ENCODE measurements around the gene ZNF784. TPM values are rescaled to one million over a fixed set of nuclear protein-coding genes. Genes with fewer than 3 reads are reported as not detected.
"Not testable (repeated sequence)": the region's sequence is repeated elsewhere in the genome, so short reads cannot be mapped to it uniquely, and the experiment has no call there.

Gene ZNF784
- total RNA-seq, 1 donor = 15.1 TPM

DNA sequence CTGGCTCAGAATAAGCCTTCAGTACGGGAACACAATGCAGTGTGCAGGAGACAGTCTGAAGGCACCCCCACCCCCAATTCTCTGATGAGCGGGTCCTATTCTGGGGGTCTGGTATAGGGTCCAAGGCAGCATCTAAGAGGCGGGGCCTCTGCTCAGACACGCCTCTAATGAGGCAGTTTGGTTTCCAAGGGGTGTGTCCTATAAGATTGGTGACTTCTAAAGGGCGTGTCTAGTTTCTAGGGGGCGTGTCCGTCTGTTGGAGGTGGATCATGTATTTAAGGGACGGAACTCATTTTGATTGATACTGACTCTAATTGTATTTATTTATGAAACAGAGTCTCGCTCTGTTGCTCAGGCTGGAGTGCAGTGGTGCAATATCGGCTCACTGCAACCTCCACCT lies 33.7 kb downstream of the ZNF784 start:
- DNase-seq (ENCODE audit: low read depth in 2 of 3, low spot score in 2 of 3) = peak in 1 of 3 donors; percentile 38

- no peak for DNase-seq (ENCODE audit: low read depth in 2 of 3, low spot score in 2 of 3)
These were observed 34.3 kb downstream of the ZNF784 start for GRCh38 chr19:55590109-55590508.

DNA sequence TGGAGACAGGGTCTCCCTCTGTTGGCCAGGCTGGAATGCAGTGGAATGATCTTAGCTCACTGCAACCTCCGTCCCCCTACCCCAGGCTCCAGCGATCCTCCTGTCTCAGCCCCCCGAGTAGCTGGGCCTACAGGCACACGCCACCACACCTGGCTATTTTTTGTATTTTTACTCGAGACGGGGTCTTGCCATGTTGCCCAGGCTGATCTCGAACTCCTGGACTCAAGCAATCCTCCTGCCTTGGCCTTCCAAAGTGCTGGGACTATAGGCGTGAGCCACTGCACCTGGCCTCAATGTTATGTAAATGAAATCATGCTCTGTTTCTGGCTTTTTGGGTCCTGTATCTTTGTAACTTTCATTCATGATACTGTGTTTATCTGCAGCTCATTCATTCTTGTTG lies 35.6 kb downstream of the ZNF784 start:
- no peak for DNase-seq (ENCODE audit: low read depth in 2 of 3, low spot score in 2 of 3)

GRCh38 chr19:55586976-55587668 lies 37.2 kb downstream of the ZNF784 start:
- DNase-seq (ENCODE audit: low read depth in 2 of 3, low spot score in 2 of 3) = peak; percentile 81 to 96 (median 95)

DNA sequence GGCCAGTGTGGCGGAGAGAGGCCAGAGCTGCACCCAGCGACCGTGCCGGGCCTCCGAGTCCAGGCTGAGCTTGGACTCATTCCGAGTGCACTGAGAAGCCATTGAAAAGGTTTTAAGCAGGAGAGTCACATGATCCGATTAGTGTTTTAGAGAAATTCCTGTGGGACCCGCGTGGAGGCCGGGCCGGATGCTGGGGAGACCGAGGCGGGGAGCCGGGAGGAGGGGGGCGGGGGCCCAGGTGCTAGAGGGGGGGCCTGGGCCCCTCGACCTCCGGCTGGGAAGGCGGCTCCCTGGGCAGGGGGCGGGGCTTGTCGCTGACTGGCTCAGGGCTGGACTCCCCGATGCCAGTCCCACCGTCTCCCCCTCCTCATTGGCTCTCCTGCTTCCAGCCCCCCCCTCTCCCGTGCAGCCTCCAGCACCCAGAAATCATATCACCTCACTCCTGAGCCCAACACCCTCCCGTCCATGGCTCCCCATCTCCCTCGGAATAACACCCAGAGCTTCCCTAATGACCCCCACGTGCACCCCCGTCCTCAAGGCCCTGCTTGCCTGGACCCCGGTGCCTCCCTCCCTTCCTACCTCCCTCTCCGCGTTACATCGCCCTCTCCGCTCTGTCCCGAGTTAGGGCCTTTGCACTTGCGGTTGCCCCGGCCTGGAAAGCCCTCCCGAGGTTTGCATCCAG lies 38.6 kb downstream of the ZNF784 start:
- peak in 2 of 3 donors; percentile 67 to 71 for DNase-seq (ENCODE audit: low read depth in 2 of 3, low spot score in 2 of 3)

DNA sequence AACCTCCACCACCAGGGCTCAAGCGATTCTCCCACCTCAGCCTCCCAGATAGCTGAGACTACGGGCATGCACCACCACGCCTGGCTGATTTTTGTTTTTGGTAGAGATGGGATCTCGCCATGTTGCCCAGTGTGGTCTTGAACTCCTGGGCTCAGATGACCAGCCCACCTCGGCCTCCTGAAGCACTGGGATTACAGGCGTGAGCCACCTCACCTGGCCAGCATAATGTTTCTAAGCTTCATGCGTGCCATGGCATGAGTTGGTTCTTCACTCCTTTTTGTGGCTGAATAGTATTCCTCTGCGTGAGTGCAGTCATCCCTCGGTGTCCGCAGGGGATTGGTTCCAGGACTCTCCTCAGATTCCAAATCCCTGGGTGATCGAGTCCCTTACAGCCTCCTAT lies 39.5 kb downstream of the ZNF784 start:
- DNase-seq (ENCODE audit: low read depth in 2 of 3, low spot score in 2 of 3) = no peak

DNA sequence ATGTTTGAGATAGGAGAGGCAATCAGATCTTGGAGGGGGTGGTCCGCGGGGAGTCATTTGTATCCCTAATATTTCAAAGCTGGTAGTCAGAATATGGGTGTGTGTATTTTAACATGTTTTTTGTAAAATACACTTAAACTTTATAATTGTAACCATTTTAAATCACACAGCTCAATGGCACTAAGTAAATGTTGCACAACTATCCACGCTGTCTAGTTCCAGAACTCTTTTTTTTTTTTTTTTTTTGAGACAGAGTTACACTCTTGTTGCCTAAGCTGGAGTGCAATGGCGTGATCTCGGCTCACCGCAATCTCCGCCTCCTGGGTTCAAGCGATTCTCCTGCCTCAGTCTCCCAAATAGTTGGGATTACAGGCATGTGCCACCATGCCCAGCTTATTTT lies 40.5 kb downstream of the ZNF784 start:
- DNase-seq (ENCODE audit: low read depth in 2 of 3, low spot score in 2 of 3) = not testable (repeated sequence)

DNA sequence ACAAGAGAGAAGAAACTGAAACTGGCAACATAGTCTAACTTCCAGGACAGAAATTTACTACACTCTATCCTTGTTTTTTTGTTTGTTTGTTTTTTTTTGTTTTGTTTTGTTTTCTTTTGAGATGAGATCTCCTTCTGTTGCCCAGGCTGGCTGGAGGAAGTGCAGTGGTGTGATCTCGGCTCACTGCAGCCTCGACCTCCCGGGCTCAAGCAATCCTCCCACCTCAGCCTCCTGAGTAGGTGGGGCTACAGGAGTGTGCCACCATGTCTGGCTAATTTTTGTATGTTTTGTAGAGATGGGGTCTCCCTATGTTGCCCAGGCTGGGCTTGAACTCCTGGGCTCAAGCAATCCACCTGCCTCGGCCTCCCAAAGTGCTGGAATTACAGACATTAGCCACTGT lies 42.1 kb downstream of the ZNF784 start:
- DNase-seq (ENCODE audit: low read depth in 2 of 3, low spot score in 2 of 3) = not testable (repeated sequence)

GRCh38 chr19:55581823-55582223 lies 42.5 kb downstream of the ZNF784 start:
- no peak for DNase-seq (ENCODE audit: low read depth in 2 of 3, low spot score in 2 of 3)

DNA sequence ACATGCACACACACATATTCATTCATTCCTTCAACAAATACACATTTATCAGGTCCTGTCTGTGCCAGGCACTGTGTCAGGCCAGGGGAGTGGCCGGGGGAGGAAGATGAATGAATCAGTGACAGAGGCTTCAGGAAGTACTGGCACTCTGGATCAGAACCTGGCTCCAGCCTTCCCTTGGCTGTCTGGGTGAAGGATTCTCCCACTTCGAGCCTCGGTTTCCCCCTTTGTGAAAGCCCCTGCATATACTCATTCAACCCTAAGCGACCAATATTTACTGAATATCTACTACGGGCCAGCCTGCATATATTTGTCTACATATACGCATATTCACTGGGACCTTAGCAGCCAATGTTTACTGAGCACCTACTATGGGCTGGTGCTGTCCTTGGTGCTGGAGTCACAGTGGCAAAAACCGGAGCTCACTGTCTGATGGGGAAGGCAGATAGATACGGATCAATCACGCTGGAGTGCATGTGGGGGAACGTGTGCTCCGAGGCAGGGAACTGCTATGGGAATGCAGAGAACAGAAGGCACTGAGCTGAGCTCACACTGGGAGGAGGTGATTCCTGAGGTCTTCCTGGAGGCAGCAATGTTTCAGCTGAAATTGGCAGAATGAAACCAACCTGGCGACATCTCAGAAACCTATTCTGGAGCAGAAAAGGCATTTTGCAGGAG lies 43.1 kb downstream of the ZNF784 start:
- no peak for DNase-seq (ENCODE audit: low read depth in 2 of 3, low spot score in 2 of 3)

GRCh38 chr19:55580628-55581144 lies 43.7 kb downstream of the ZNF784 start, which contains the start of gene ZNF579:
Gene ZNF579, minus strand, starts transcription at chr19:55580848. Its CDS starts 1,209 bp downstream, at chr19:55579639.
- peak in 2 of 3 donors; percentile 81 to 83 for DNase-seq (ENCODE audit: low read depth in 2 of 3, low spot score in 2 of 3)

DNA sequence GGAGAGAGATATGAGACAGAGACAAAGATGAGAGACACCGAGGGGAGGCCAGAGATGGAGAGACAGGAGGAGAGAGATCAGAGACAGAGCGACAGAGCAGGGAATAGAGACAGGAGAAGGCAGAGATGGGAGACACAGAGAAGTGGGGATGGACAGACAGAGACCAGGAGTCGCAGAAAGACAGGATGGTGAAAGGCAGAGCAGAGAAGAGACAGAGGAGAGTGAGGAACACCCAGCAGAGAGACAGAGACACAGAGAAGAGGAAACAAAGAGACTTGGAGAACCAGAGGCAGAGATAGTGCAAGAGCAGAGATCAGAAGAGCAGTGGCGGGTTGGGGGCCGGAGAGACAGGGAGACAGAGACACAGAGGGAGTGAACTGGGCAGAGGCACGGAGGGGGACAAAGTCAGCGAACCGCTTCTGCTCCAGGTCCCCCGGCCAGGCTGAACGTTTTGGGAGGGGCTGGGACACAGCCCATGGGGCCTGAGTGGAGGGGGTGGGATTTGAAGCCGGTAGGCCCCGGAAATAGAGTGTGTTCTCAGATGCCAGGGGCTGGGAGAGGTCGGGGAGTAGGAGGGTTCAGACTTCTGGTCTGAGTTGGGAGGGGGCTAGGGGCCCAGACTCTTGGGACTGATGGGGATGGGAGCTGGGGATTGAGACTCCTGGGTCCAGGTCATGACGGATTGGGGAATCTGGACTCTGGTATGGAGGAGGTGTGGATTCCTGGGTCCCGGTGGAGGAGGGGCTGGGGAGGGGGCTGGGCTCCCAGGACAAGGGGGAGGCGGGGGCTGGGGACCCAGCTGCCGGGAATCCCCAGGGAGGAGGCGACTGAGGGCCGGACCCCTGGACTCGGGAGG lies 44.4 kb downstream of the ZNF784 start:
- no peak for DNase-seq (ENCODE audit: low read depth in 2 of 3, low spot score in 2 of 3)

GRCh38 chr19:55578761-55579747 lies 45.3 kb downstream of the ZNF784 start:
- DNase-seq (ENCODE audit: low read depth in 2 of 3, low spot score in 2 of 3) = no peak

- DNase-seq (ENCODE audit: low read depth in 2 of 3, low spot score in 2 of 3) = no peak
These were observed 46.2 kb downstream of the ZNF784 start for GRCh38 chr19:55578031-55578760.

- no peak for DNase-seq (ENCODE audit: low read depth in 2 of 3, low spot score in 2 of 3)
These were observed 47.6 kb downstream of the ZNF784 start for GRCh38 chr19:55576746-55577145.

DNA sequence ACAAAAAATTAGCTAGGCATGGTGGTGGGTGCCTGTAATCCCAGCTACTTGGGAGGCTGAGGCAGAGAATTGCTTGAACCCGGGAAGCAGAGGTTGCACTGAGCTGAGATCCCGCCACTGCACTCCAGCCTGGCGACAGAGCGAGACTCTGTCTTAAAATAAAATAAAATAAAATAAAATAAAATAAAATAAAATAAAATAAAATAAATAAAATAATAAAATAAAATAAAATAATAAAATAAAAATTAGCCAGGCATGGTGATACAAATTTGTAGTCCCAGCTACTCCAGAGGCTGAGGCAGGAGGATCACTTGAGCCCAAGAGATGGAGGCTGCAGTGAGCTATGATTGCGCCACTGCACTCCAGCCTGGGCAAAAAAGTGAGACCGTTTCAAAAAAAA lies 50.4 kb downstream of the ZNF784 start:
- not testable (repeated sequence) for DNase-seq (ENCODE audit: low read depth in 2 of 3, low spot score in 2 of 3)

Data from hematopoietic multipotent progenitor cell (in vitro differentiated cells).